A673 (cell line): ENCODE data around the gene RAN.

ENCODE experiments used
- CTCF ChIP-seq: fragments of 300-800, 200-600 bp; sonication (generic); conservative IDR thresholded peaks from 2 replicates; pipeline ENCODE4 v1.5.1; 2017; ENCODE audit warnings: low read depth, mild to moderate bottlenecking, antibody characterized with exemption, low read length, moderate library complexity, mixed read lengths
- EZH2 ChIP-seq: fragments of 200-600 bp; sonication (generic); IDR thresholded peaks from 2 replicates; pipeline ENCODE4 v1.6.1; 2017; ENCODE audit warnings: borderline replicate concordance, low read depth, mild to moderate bottlenecking, mixed read lengths, antibody characterized with exemption, low read length; ENCODE audit not compliant: poor library complexity, severe bottlenecking

DNA sequence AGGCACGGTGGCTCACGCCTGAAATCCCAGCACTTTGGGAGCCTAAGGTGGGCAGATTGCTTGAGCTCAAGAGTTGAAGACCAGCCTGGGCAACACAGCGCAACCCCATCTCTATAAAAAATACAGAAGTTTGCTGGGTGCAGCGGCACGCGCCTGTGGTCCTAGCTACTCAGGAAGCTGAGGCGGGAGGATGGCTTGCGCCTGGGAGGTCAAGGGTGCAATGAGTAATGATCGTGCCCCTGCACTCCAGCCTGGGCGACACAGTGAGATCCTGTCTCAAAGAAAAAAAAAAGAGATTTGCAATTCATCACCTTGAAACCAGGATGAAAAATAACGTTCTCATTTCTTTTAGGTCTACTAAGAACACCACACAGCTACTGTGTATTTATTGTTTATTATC is 36.9 kb upstream of the RAN start:
- TF ChIP-seq CTCF (no peak), EZH2 (no peak)
